Esophagus squamous epithelium (tissue), 4 donors: ENCODE results near the gene JAM3.

Experiments used
- POLR2A ChIP-seq, 4 donors: fragments of 450-650 bp; IDR thresholded peaks; one replicate each; pipeline ENCODE4 v1.6.1; 2017; ENCODE audit warnings: antibody characterized with exemption in 4 of 4, mild to moderate bottlenecking in 4 of 4, moderate library complexity in 3 of 4
- TF ChIP-seq, protein P1 (sequence below), 6 experiments: fragments of 450-650 bp in 4 of 6; fragments of 200-600 bp in 2 of 6; sonication (generic) in 2 of 6; IDR thresholded peaks; one replicate each; pipeline ENCODE4 v1.5.1; 2016 to 2019; ENCODE audit warnings: antibody characterized with exemption in 6 of 6, mild to moderate bottlenecking in 4 of 6, moderate library complexity in 4 of 6

DNA sequence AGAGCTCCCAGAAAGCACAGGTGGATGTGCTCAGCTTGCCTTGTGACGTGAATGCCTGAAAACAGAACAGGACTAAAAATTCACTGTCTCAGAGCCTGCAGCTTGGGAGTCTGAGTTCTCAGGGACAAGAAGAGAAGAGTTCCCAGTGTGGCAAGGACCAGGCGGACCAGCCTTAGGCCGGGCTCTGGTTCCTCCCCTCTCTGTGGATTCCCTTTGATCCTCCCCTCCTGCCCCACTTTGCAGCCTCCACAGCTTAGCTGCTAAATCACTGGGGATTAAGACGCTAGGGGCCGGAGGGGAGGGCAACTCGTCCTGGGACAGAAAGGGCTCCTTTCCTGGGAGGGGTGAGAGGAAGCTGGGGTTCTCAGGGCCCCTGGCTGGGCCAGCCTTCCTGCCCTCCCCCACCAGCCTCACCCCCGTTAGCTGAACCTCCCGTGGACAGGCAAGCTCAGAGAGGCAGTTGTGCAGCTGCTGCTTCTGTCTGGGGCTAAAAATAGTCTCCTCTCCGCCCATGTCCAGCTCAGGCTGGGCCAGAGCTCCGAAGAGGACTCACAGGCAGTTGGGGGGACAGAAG lies 29.9 kb upstream of the JAM3 start:
- TF ChIP-seq, protein P1, sequence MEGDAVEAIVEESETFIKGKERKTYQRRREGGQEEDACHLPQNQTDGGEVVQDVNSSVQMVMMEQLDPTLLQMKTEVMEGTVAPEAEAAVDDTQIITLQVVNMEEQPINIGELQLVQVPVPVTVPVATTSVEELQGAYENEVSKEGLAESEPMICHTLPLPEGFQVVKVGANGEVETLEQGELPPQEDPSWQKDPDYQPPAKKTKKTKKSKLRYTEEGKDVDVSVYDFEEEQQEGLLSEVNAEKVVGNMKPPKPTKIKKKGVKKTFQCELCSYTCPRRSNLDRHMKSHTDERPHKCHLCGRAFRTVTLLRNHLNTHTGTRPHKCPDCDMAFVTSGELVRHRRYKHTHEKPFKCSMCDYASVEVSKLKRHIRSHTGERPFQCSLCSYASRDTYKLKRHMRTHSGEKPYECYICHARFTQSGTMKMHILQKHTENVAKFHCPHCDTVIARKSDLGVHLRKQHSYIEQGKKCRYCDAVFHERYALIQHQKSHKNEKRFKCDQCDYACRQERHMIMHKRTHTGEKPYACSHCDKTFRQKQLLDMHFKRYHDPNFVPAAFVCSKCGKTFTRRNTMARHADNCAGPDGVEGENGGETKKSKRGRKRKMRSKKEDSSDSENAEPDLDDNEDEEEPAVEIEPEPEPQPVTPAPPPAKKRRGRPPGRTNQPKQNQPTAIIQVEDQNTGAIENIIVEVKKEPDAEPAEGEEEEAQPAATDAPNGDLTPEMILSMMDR (IDR thresholded peaks at IDR 0.05) = no peak
- TF ChIP-seq POLR2A (IDR thresholded peaks at IDR 0.05) = no peak
